ENCODE results near the gene DTNB. TPM values are rescaled to one million over a fixed set of nuclear protein-coding genes. Genes with fewer than 3 reads are reported as not detected.

Gene DTNB
- polyA plus RNA-seq, 1 of the 3 experiments (the other 2 are of a cell fraction), result 15.3 TPM

GRCh38 chr2:25426326-25426725 is 247.1 kb downstream of the DTNB start (continued):
- no peak for TF ChIP-seq RXRA (IDR thresholded peaks at IDR 0.05; ENCODE audit: borderline replicate concordance, low read depth)

DNA sequence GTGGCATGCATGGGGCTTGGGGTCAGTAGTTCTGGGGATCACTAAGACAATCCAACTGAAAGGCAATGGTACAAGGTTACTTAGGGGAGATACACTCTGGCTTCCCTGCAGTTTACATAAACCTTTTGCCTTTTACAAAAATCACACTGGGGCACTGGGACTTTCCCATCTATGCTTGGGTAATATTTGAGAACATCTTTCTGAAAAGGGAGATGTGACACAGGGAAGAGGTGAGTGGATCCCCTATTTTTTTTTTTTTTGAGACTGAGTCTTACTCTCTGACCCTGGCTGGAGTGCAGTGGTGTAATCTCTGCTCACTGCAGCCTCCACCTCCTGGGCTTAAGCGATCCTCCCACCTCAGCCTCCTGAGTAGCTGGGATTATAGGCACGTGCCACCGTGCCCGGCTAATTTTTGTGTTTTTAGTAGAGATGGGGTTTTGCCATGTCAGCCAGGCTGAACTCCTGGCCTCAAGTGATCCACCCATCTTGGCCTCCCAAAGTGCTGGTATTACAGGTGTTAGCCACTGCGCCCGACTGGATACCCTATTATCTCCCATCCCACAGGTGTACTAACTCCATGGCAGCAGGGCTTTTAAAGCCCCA is 248.8 kb downstream of the DTNB start:
- no peaks in the 10 kb centered on the region for H3F3A ChIP-seq (replicated peaks; ENCODE audit: insufficient read depth)
- H3K27ac ChIP-seq (ENCODE audit: low read depth in 2 of 2, low read length in 1 of 2), result no peak overlapping the region
- H3K36me3 ChIP-seq (replicated peaks in 1 of 2; ENCODE audit: control insufficient read depth in 1 of 2, insufficient read depth in 2 of 2, low read length in 1 of 2), result no peaks in the 10 kb centered on the region
- H2AFZ ChIP-seq (ENCODE audit: low read depth), result no peak overlapping the region
- peaks cover 1 to 8% of the 10 kb centered on the region in 2 experiments; a peak in 2 of 4 replicates for H3K4me1 ChIP-seq (ENCODE audit: control insufficient read depth in 1 of 2, insufficient read depth in 2 of 2, low read depth in 1 of 2, low read length in 1 of 2)
- TF ChIP-seq GATA2 (CRISPR knock-in tag; IDR thresholded peaks at IDR 0.05) (no peak), TCF12 (IDR thresholded peaks at IDR 0.05) (no peak), FOSL2 (IDR thresholded peaks at IDR 0.05; ENCODE audit: borderline replicate concordance, low read depth) (no peak), SIN3A (IDR thresholded peaks at IDR 0.05; ENCODE audit: borderline replicate concordance, low read depth, low read length) (no peak)
- H3K9ac ChIP-seq, result no peak overlapping the region
- H3K4me3 ChIP-seq (ENCODE audit: low read depth in 2 of 2, low read length in 1 of 2), result no peak overlapping the region
- H3K9me2 ChIP-seq, result no peaks in the 10 kb centered on the region
- H3K79me2 ChIP-seq (ENCODE audit: insufficient read depth), result no peaks in the 10 kb centered on the region
- H3K27me3 ChIP-seq (ENCODE audit: insufficient read depth), result no peaks in the 10 kb centered on the region
- no peaks in the 10 kb centered on the region for H3K9me3 ChIP-seq
- ChIA-PET POLR2A (no interaction called here), CTCF (interaction anchor here (0.6 to 0.8 kb wide), 2 partner anchors 240 to 277 kb away, joined by 3 to 4 read pairs; no protein-coding TSS in a partner anchor)
- H4K20me1 ChIP-seq (ENCODE audit: insufficient read depth), result no peaks in the 10 kb centered on the region
- WGBS (ENCODE audit: low lambda C conversion rate), result 97% methylated on average over 6 of the region's 6 CpGs
- H3K4me2 ChIP-seq, result no peak overlapping the region
- no peak for DNase-seq

DNA sequence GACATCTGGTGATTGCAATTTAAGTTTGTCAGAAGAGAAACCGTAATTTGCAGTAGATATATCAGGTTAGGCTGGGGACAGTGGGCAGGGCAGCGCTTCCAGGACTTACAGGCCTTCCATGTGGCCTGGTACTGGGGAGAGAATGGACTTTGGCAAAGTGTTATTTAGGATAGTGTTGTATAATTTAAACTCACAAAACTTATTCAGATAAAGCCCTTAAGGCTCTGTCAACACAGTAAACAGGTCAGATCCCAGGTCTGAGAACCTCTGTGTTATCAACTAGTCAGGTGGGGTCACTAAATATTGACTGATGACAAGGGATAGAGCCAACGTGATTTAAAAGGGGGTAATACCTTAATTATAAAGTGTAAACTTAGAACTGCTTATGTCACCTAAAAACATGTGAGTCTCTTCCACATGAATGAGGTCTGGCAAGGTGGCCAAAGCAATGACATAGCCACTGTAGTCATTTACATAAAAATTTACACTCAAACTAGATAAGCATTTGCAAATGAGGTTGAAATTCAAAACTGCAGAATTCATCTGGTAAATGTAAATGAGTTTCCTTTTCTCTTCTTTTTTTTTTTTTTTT is 251.5 kb downstream of the DTNB start:
- H3K27me3 ChIP-seq (ENCODE audit: insufficient read depth), result no peaks in the 10 kb centered on the region
- no peaks in the 10 kb centered on the region for H4K20me1 ChIP-seq (ENCODE audit: insufficient read depth)
- TF ChIP-seq, protein P1, sequence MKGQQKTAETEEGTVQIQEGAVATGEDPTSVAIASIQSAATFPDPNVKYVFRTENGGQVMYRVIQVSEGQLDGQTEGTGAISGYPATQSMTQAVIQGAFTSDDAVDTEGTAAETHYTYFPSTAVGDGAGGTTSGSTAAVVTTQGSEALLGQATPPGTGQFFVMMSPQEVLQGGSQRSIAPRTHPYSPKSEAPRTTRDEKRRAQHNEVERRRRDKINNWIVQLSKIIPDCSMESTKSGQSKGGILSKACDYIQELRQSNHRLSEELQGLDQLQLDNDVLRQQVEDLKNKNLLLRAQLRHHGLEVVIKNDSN (IDR thresholded peaks at IDR 0.05; ENCODE audit: borderline replicate concordance, low read depth), result no peak
- TF ChIP-seq FOXM1 (IDR thresholded peaks at IDR 0.05; ENCODE audit: low read depth), result no peak
- TF ChIP-seq GABPA (IDR thresholded peaks at IDR 0.05; ENCODE audit: low read depth), result no peak
- no peak for TF ChIP-seq EZH2phosphoT487 (IDR thresholded peaks at IDR 0.05; ENCODE audit: borderline replicate concordance, low read depth)
- no peak for TF ChIP-seq MAX (IDR thresholded peaks at IDR 0.05; ENCODE audit: low read depth)
- no peak for TF ChIP-seq MXI1 (IDR thresholded peaks at IDR 0.05; ENCODE audit: low read depth, low read length)
- no peak for TF ChIP-seq IRF3 (IDR thresholded peaks at IDR 0.05; ENCODE audit: low read depth, low read length)
- no peak for TF ChIP-seq JUND (IDR thresholded peaks at IDR 0.05)
- TF ChIP-seq, protein P2, sequence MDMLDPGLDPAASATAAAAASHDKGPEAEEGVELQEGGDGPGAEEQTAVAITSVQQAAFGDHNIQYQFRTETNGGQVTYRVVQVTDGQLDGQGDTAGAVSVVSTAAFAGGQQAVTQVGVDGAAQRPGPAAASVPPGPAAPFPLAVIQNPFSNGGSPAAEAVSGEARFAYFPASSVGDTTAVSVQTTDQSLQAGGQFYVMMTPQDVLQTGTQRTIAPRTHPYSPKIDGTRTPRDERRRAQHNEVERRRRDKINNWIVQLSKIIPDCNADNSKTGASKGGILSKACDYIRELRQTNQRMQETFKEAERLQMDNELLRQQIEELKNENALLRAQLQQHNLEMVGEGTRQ (IDR thresholded peaks at IDR 0.05; ENCODE audit: borderline replicate concordance, low read depth, low read length), result no peak
- TF ChIP-seq SIN3A (IDR thresholded peaks at IDR 0.05; ENCODE audit: borderline replicate concordance, low read depth, low read length), result no peak
- no peak for TF ChIP-seq TCF12 (IDR thresholded peaks at IDR 0.05)
- TF ChIP-seq TAF1 (IDR thresholded peaks at IDR 0.05; ENCODE audit: borderline replicate concordance, low read depth, low read length), result no peak
- no peak for TF ChIP-seq ELF1 (IDR thresholded peaks at IDR 0.05)
- TF ChIP-seq CHD2 (IDR thresholded peaks at IDR 0.05; ENCODE audit: low read length, partially characterized antibody), result no peak
- no peaks in the 10 kb centered on the region for H3F3A ChIP-seq (replicated peaks; ENCODE audit: insufficient read depth)
- ChIA-PET POLR2A (no interaction called here), CTCF (no interaction called here)
- H3K4me2 ChIP-seq, result no peak overlapping the region
- H3K79me2 ChIP-seq (ENCODE audit: insufficient read depth), result no peaks in the 10 kb centered on the region
- no peak for DNase-seq
- H3K9me3 ChIP-seq, result no peaks in the 10 kb centered on the region
- H2AFZ ChIP-seq (ENCODE audit: low read depth), result no peak overlapping the region
- H3K4me1 ChIP-seq (ENCODE audit: control insufficient read depth in 1 of 2, insufficient read depth in 2 of 2, low read depth in 1 of 2, low read length in 1 of 2), result peaks cover 10 to 14% of the 10 kb centered on the region in 2 experiments; a peak in 3 of 4 replicates
- no peaks in the 10 kb centered on the region for H3K36me3 ChIP-seq (replicated peaks in 1 of 2; ENCODE audit: control insufficient read depth in 1 of 2, insufficient read depth in 2 of 2, low read length in 1 of 2)
- 85% methylated on average over 3 of the region's 3 CpGs for WGBS (ENCODE audit: low lambda C conversion rate)
- H3K9ac ChIP-seq, result no peak overlapping the region
- H3K9me2 ChIP-seq, result no peaks in the 10 kb centered on the region
- no peak overlapping the region; a peak in 1 of 4 replicates for H3K27ac ChIP-seq (ENCODE audit: low read depth in 2 of 2, low read length in 1 of 2)
- H3K4me3 ChIP-seq (ENCODE audit: low read depth in 2 of 2, low read length in 1 of 2), result no peak overlapping the region

Measured in SK-N-SH (cell line).